Upper lobe of right lung (tissue), 1 donor: ENCODE measurements around the gene CDHR1. TPM values are rescaled to one million over a fixed set of nuclear protein-coding genes. Genes with fewer than 3 reads are reported as not detected.
A peak's percentile ranks its signal among the peaks of the same experiment; 100 is the strongest.

Source experiments
- ATAC-seq: fragments of 200-7000 bp; cut with Tn5 transposase; one replicate; pipeline ENCODE4 v1.9.1; 2020; ENCODE audit warnings: mild to moderate bottlenecking, moderate library complexity
- DNase-seq: peaks from one replicate; pipeline ENCODE4 v3.0.0-alpha.2; 2020
- H3K27ac ChIP-seq: fragments of 200-600 bp; one replicate; pipeline ENCODE4 v1.8.0; 2022
- H3K27me3 ChIP-seq: fragments of 200-600 bp; one replicate; pipeline ENCODE4 v1.8.0; 2022; ENCODE audit warnings: mild to moderate bottlenecking
- H3K36me3 ChIP-seq: fragments of 200-600 bp; one replicate; pipeline ENCODE4 v1.8.0; 2022
- H3K4me1 ChIP-seq: fragments of 200-600 bp; one replicate; pipeline ENCODE4 v1.8.0; 2022
- H3K4me3 ChIP-seq: fragments of 200-600 bp; one replicate; pipeline ENCODE4 v1.8.0; 2022; ENCODE audit warnings: mild to moderate bottlenecking
- H3K9me3 ChIP-seq: fragments of 200-600 bp; one replicate; pipeline ENCODE4 v1.8.0; 2022
- CTCF ChIP-seq: fragments of 200-600 bp; IDR thresholded peaks from one replicate; pipeline ENCODE4 v1.8.0; 2022; ENCODE audit warnings: antibody characterized with exemption
- intact Hi-C: fragments of 100-400 bp; cut with DNase I; formaldehyde crosslinking; loops from one replicate; pipeline ENCODE4 v1.11.0; 2022
- total RNA-seq: library from RNA; stranded (reverse); fragmentation: NEBNext Ultra II Directional; extraction: Animal tissue kit (Norgen Biotek cat#: 25700); gene quantifications from one replicate; pipeline ENCODE4 v1.2.1, GENCODE V29; 2021
- donor health status: DM: no; HTN: yes; CAD: no; lungs with severe emphysema.

The CDHR1 gene
- total RNA-seq, 1 donor from 2014 or later: 0.35 TPM

- intact Hi-C loops: no loop called here
- no peak overlapping the region for H3K27ac ChIP-seq
These were observed 4.0 kb downstream of the CDHR1 start for GRCh38 chr10:84198206-84198915.

GRCh38 chr10:84200537-84201243, 6.4 kb downstream of the CDHR1 start:
- TF ChIP-seq CTCF: no peak
- Histone ChIP-seq H3K27ac (no peak overlapping the region), H3K27me3 (peaks cover 16% of the 10 kb centered on the region), H3K9me3 (no peaks in the 10 kb centered on the region), H3K4me3 (no peak overlapping the region), H3K36me3 (no peaks in the 10 kb centered on the region), H3K4me1 (no peaks in the 10 kb centered on the region)
- intact Hi-C loops: no loop called here
- ATAC-seq (no peak), DNase-seq (peak; percentile 48)

More at GRCh38 chr10:84198206-84198915, 4.0 kb downstream of the CDHR1 start:
- no peak for TF ChIP-seq CTCF
- no peak for ATAC-seq
- peak; percentile 28 for DNase-seq
- Histone ChIP-seq H3K9me3 (no peaks in the 10 kb centered on the region), H3K27me3 (peaks cover 39% of the 10 kb centered on the region), H3K4me1 (peaks cover 5% of the 10 kb centered on the region), H3K4me3 (no peak overlapping the region), H3K36me3 (no peaks in the 10 kb centered on the region)

- ATAC-seq: no peak
These were observed 6.9 kb downstream of the CDHR1 start for GRCh38 chr10:84201244-84201606.

GRCh38 chr10:84201682-84202081, 7.3 kb downstream of the CDHR1 start:
- Histone ChIP-seq H3K9me3 (no peaks in the 10 kb centered on the region), H3K27me3 (peaks cover 18% of the 10 kb centered on the region), H3K36me3 (no peaks in the 10 kb centered on the region), H3K4me3 (no peak overlapping the region), H3K4me1 (no peaks in the 10 kb centered on the region), H3K27ac (no peak overlapping the region)
- no peak for TF ChIP-seq CTCF
- DNase-seq (no peak), ATAC-seq (no peak)
- intact Hi-C loops: no loop called here

More at GRCh38 chr10:84201244-84201606, 6.9 kb downstream of the CDHR1 start:
- H3K36me3 ChIP-seq: no peaks in the 10 kb centered on the region
- H3K27me3 ChIP-seq: peaks cover 16% of the 10 kb centered on the region
- no peak overlapping the region for H3K27ac ChIP-seq
- DNase-seq: no peak
- no peak overlapping the region for H3K4me3 ChIP-seq
- H3K9me3 ChIP-seq: no peaks in the 10 kb centered on the region
- no peak for TF ChIP-seq CTCF
- H3K4me1 ChIP-seq: no peaks in the 10 kb centered on the region
- intact Hi-C loops: no loop called here

GRCh38 chr10:84202349-84202748, 8.0 kb downstream of the CDHR1 start:
- no peak overlapping the region for H3K4me3 ChIP-seq
- H3K9me3 ChIP-seq: no peaks in the 10 kb centered on the region
- H3K27ac ChIP-seq: no peak overlapping the region
- intact Hi-C loops: no loop called here
- H3K36me3 ChIP-seq: no peaks in the 10 kb centered on the region
- DNase-seq (no peak), ATAC-seq (no peak)
- TF ChIP-seq CTCF: no peak
- H3K4me1 ChIP-seq: no peaks in the 10 kb centered on the region
- peaks cover 18% of the 10 kb centered on the region for H3K27me3 ChIP-seq
